ENCODE results near the gene GAK. TPM values are rescaled to one million over a fixed set of nuclear protein-coding genes. Genes with fewer than 3 reads are reported as not detected.

The GAK gene
- total and polyA plus RNA-seq, 4 donors: 41.8 to 78.8 (median 61.1) TPM

Other genes starting within 250 kb of the GAK start
- gene SLC49A3, start 243.2 kb downstream of the GAK start, total RNA-seq: 1 to 10 TPM; 1.6 to 6.4 TPM
- 1 to 10 TPM; 1.6 to 5.1 TPM for gene SLC49A3, start 243.2 kb downstream of the GAK start, polyA plus RNA-seq (ENCODE audit: insufficient read length in 2 of 2)
- gene PCGF3, start 226.5 kb downstream of the GAK start, total RNA-seq: 10 to 100 TPM; 40.4 to 45.6 TPM
- 10 to 100 TPM; 78.1 to 80.2 TPM for gene PCGF3, start 226.5 kb downstream of the GAK start, polyA plus RNA-seq (ENCODE audit: insufficient read length in 2 of 2)
- gene CPLX1, start 106.2 kb downstream of the GAK start, total RNA-seq: 10 to 100 TPM in 1 of 2 donors, 1 to 10 TPM in 1; 5.3 to 15.4 TPM
- 100 to 1,000 TPM; 114 to 117 TPM for gene CPLX1, start 106.2 kb downstream of the GAK start, polyA plus RNA-seq (ENCODE audit: insufficient read length in 2 of 2)
- 10 to 100 TPM; 27.1 to 31.9 TPM for gene TMEM175, start 144 bp upstream of the GAK start, total RNA-seq
- 10 to 100 TPM; 70.9 to 78.7 TPM for gene TMEM175, start 144 bp upstream of the GAK start, polyA plus RNA-seq (ENCODE audit: insufficient read length in 2 of 2)
- 10 to 100 TPM; 10.4 to 10.9 TPM for gene DGKQ, start 41.3 kb upstream of the GAK start, total RNA-seq
- gene DGKQ, start 41.3 kb upstream of the GAK start, polyA plus RNA-seq (ENCODE audit: insufficient read length in 2 of 2): 10 to 100 TPM; 25.8 to 28.4 TPM
- gene IDUA, start 54.7 kb upstream of the GAK start, total RNA-seq: 10 to 100 TPM in 1 of 2 donors, 1 to 10 TPM in 1; 5.1 to 24.7 TPM
- gene IDUA, start 54.7 kb upstream of the GAK start, polyA plus RNA-seq (ENCODE audit: insufficient read length in 2 of 2): 10 to 100 TPM; 29.2 to 40.2 TPM
- 1 to 10 TPM in 1 of 2 donors, under 1 TPM in 1; 0.79 to 1.2 TPM for gene SLC26A1, start 61.1 kb upstream of the GAK start, total RNA-seq
- gene SLC26A1, start 61.1 kb upstream of the GAK start, polyA plus RNA-seq (ENCODE audit: insufficient read length in 2 of 2): 1 to 10 TPM; 9.3 to 9.5 TPM
- 10 to 100 TPM; 11.2 to 39.2 TPM for gene FGFRL1, start 79.3 kb upstream of the GAK start, total RNA-seq
- gene FGFRL1, start 79.3 kb upstream of the GAK start, polyA plus RNA-seq (ENCODE audit: insufficient read length in 2 of 2): 10 to 100 TPM; 27.5 to 43.7 TPM
- gene RNF212, start 181.2 kb upstream of the GAK start, total RNA-seq: 1 to 10 TPM; 3.9 to 7.5 TPM
- 10 to 100 TPM in 1 of 2 donors, 1 to 10 TPM in 1; 9.8 to 12.6 TPM for gene RNF212, start 181.2 kb upstream of the GAK start, polyA plus RNA-seq (ENCODE audit: insufficient read length in 2 of 2)
- gene SPON2, start 240.3 kb upstream of the GAK start, total RNA-seq: 10 to 100 TPM; 10.6 to 29.5 TPM
- 10 to 100 TPM; 19.8 to 23.2 TPM for gene SPON2, start 240.3 kb upstream of the GAK start, polyA plus RNA-seq (ENCODE audit: insufficient read length in 2 of 2)

Measured in spinal cord (tissue), 4 donors.